GM23248 (cell line): ENCODE measurements around the gene LRPAP1.

ENCODE experiments used
- EZH2 ChIP-seq: fragments of 200-600 bp; sonication (generic); IDR thresholded peaks from 2 replicates; pipeline ENCODE4 v1.6.1; 2018; ENCODE audit warnings: antibody characterized with exemption, mild to moderate bottlenecking; ENCODE audit not compliant: insufficient read depth, poor library complexity, severe bottlenecking
- EZH2phosphoT487 ChIP-seq: fragments of 200-600 bp; sonication (generic); IDR thresholded peaks from 2 replicates; pipeline ENCODE4 v1.6.1; 2018; ENCODE audit warnings: antibody characterized with exemption, moderate library complexity, mild to moderate bottlenecking, low read depth; ENCODE audit not compliant: insufficient read depth

- TF ChIP-seq EZH2 (no peak), EZH2phosphoT487 (no peak)
These were observed 67.8 kb downstream of the LRPAP1 start for GRCh38 chr4:3464349-3464905.
